ENCODE data around the gene GADL1. TPM values are rescaled to one million over a fixed set of nuclear protein-coding genes. Genes with fewer than 3 reads are reported as not detected.
A peak's percentile ranks its signal among the peaks of the same experiment; 100 is the strongest.

The GADL1 gene
- total RNA-seq, 1 donor from 2014 or later = not detected

- no peak for TF ChIP-seq CTCF (IDR thresholded peaks at IDR 0.05)
- H3K4me3 ChIP-seq = no peak overlapping the region
- intact Hi-C loops (cut with DNase I) = no loop called here
- no peak for DNase-seq (ENCODE audit: low spot score in 2 of 2)
- peaks cover 25 to 59% of the 10 kb centered on the region in 2 donors for H3K4me1 ChIP-seq
- H3K36me3 ChIP-seq = peaks cover 26 to 62% of the 10 kb centered on the region in 2 donors
- no peaks in the 10 kb centered on the region for H3K9me3 ChIP-seq
- H3K27ac ChIP-seq = peak overlapping the region; percentile 62 to 76
- H3K27me3 ChIP-seq = no peaks in the 10 kb centered on the region
Measured at GRCh38 chr3:30681649-30682211, 212.7 kb downstream of the GADL1 start.

- Histone ChIP-seq H3K9me3 (no peaks in the 10 kb centered on the region), H3K27ac (peak overlapping the region; percentile 62 to 76), H3K4me1 (peaks cover 25 to 57% of the 10 kb centered on the region in 2 donors), H3K4me3 (no peak overlapping the region), H3K27me3 (no peaks in the 10 kb centered on the region), H3K36me3 (peaks cover 29 to 69% of the 10 kb centered on the region in 2 donors)
- no peak for DNase-seq (ENCODE audit: low spot score in 2 of 2)
- no peak for TF ChIP-seq CTCF (IDR thresholded peaks at IDR 0.05)
- intact Hi-C loops (cut with DNase I) = no loop called here
Measured at GRCh38 chr3:30680789-30681648, 213.4 kb downstream of the GADL1 start.

- TF ChIP-seq CTCF (IDR thresholded peaks at IDR 0.05) = no peak
- Histone ChIP-seq H3K27me3 (no peaks in the 10 kb centered on the region), H3K9me3 (no peaks in the 10 kb centered on the region), H3K36me3 (peaks cover 38 to 71% of the 10 kb centered on the region in 2 donors), H3K4me3 (no peak overlapping the region), H3K27ac (no peak overlapping the region), H3K4me1 (peaks cover 25 to 41% of the 10 kb centered on the region in 2 donors)
- DNase-seq (ENCODE audit: low spot score in 2 of 2) = no peak
- intact Hi-C loops (cut with DNase I) = no loop called here
Measured at GRCh38 chr3:30679045-30679444, 215.4 kb downstream of the GADL1 start.

- peaks cover 50 to 83% of the 10 kb centered on the region in 2 donors for H3K36me3 ChIP-seq
- no peaks in the 10 kb centered on the region for H3K27me3 ChIP-seq
- no peak overlapping the region for H3K27ac ChIP-seq
- H3K4me3 ChIP-seq = no peak overlapping the region
- H3K9me3 ChIP-seq = no peaks in the 10 kb centered on the region
- intact Hi-C loops (cut with DNase I) = no loop called here
- DNase-seq (ENCODE audit: low spot score in 2 of 2) = no peak
- no peak for TF ChIP-seq CTCF (IDR thresholded peaks at IDR 0.05)
- peaks cover 8 to 34% of the 10 kb centered on the region in 2 donors for H3K4me1 ChIP-seq
Measured at GRCh38 chr3:30677347-30677685, 217.1 kb downstream of the GADL1 start.

- Histone ChIP-seq H3K27me3 (no peaks in the 10 kb centered on the region), H3K27ac (no peak overlapping the region), H3K4me3 (no peak overlapping the region), H3K9me3 (no peaks in the 10 kb centered on the region), H3K36me3 (peaks cover 56 to 89% of the 10 kb centered on the region in 2 donors), H3K4me1 (peaks cover 4 to 28% of the 10 kb centered on the region in 2 donors)
- no peak for DNase-seq (ENCODE audit: low spot score in 2 of 2)
- no peak for TF ChIP-seq CTCF (IDR thresholded peaks at IDR 0.05)
- intact Hi-C loops (cut with DNase I) = no loop called here
Measured at GRCh38 chr3:30676424-30677346, 217.8 kb downstream of the GADL1 start.
